H1 (cell line): ENCODE results near the gene GPC1. TPM values are rescaled to one million over a fixed set of nuclear protein-coding genes. Genes with fewer than 3 reads are reported as not detected.

Experiments used
- CTCF ChIA-PET: fragments of 300-600 bp; sonication (Branson Sonifier 250); formaldehyde crosslinking; loops from one replicate; lab custom pipeline; 2021; ENCODE audit not compliant: partially characterized antibody; lab: Charles Lee
- POLR2A ChIA-PET: fragments of 300-600 bp; sonication (Branson Sonifier 250); formaldehyde crosslinking; loops from one replicate; lab custom pipeline; 2021; ENCODE audit warnings: inconsistent platforms; ENCODE audit not compliant: partially characterized antibody; lab: Charles Lee
- DNase-seq, 2 experiments: peaks; one replicate each; pipeline versions ENCODE4 v3.0.0 to v3.0.0-alpha.2; 2010 to 2022; ENCODE audit warnings: low spot score in 2 of 2, low read depth in 1 of 2, mixed read lengths in 1 of 2
- FAIRE-seq: peaks from 2 replicates; lab custom pipeline; 2011; peaks lifted over from hg19 to GRCh38; lab: Jason Lieb, UNC
- H2AFZ ChIP-seq: 2 replicates; pipeline ENCODE4 v1.8.1; 2012; ENCODE audit warnings: low read length, inconsistent platforms
- H2AK5ac ChIP-seq: 2 replicates; pipeline ENCODE4 v1.6.1; 2013; ENCODE audit warnings: low read depth, low read length
- H2BK120ac ChIP-seq: replicated peaks from 2 replicates; pipeline ENCODE3; 2013; ENCODE audit warnings: low read depth, low read length, inconsistent platforms
- H2BK12ac ChIP-seq: 2 replicates; pipeline ENCODE4 v1.6.1; 2013; ENCODE audit warnings: low read depth, low read length
- H2BK15ac ChIP-seq: 2 replicates; pipeline ENCODE4 v1.6.1; 2013; ENCODE audit warnings: low read length
- H2BK20ac ChIP-seq: 2 replicates; pipeline ENCODE4 v1.6.1; 2013; ENCODE audit warnings: low read length
- H2BK5ac ChIP-seq: 2 replicates; pipeline ENCODE4 v1.6.1; 2013; ENCODE audit warnings: low read depth, low read length
- H3K14ac ChIP-seq: 2 replicates; pipeline ENCODE4 v1.6.1; 2013; ENCODE audit warnings: inconsistent platforms; ENCODE audit not compliant: insufficient read length
- H3K18ac ChIP-seq: 2 replicates; pipeline ENCODE4 v1.6.1; 2013; ENCODE audit warnings: low read length; ENCODE audit errors: extremely low read depth
- H3K23ac ChIP-seq: 2 replicates; pipeline ENCODE4 v1.6.1; 2013; ENCODE audit warnings: inconsistent platforms; ENCODE audit not compliant: insufficient read length
- H3K23me2 ChIP-seq: 2 replicates; pipeline ENCODE4 v1.6.1; 2013; ENCODE audit warnings: low read depth, low read length
- H3K27ac ChIP-seq: 2 replicates; pipeline ENCODE4 v1.6.1; 2011; ENCODE audit warnings: low read depth, low read length, inconsistent platforms
- H3K27me3 ChIP-seq, 4 experiments: replicated peaks in 1 of 4; 1 replicate in 1 of 4; 2 replicates in 3 of 4; pipeline versions ENCODE4 v1.6.1 to v1.8.1; 2011 to 2013; ENCODE audit warnings: low read length in 3 of 4, mild to moderate bottlenecking in 3 of 4, inconsistent platforms in 2 of 4, mixed read lengths in 2 of 4, moderate library complexity in 1 of 4; ENCODE audit not compliant: control insufficient read depth in 3 of 4, insufficient read depth in 3 of 4; ENCODE audit errors: extremely low read depth in 1 of 4
- H3K36me3 ChIP-seq, 4 experiments: 2 replicates each; pipeline versions ENCODE4 v1.6.1 to v1.8.1; 2011 to 2013; ENCODE audit warnings: mild to moderate bottlenecking in 4 of 4, low read length in 3 of 4, moderate library complexity in 2 of 4, control low read depth in 1 of 4, inconsistent platforms in 1 of 4; ENCODE audit not compliant: insufficient read depth in 4 of 4, control insufficient read depth in 2 of 4
- H3K4ac ChIP-seq: replicated peaks from 2 replicates; pipeline ENCODE3; 2013; ENCODE audit warnings: low read length, low read depth, mixed read lengths, inconsistent platforms; ENCODE audit not compliant: insufficient read length
- H3K4me1 ChIP-seq, 4 experiments: replicated peaks in 1 of 4; 1 replicate in 1 of 4; 2 replicates in 3 of 4; pipeline versions ENCODE4 v1.6.1 to v1.8.1; 2011 to 2013; ENCODE audit warnings: low read length in 3 of 4, inconsistent platforms in 2 of 4, mixed read lengths in 1 of 4; ENCODE audit not compliant: insufficient read depth in 4 of 4, control insufficient read depth in 3 of 4
- H3K4me2 ChIP-seq, 2 experiments: 2 replicates each; pipeline versions ENCODE4 v1.6.1 to v1.8.1; 2011 to 2013; ENCODE audit warnings: low read depth in 2 of 2, low read length in 2 of 2, control low read depth in 1 of 2, inconsistent platforms in 1 of 2, mild to moderate bottlenecking in 1 of 2; ENCODE audit not compliant: insufficient read depth in 1 of 2
- H3K4me3 ChIP-seq, 4 experiments: fragments of 200-600, 300-600 bp in 1 of 4; sonication (generic), shearing (Covaris generic), sonication (Bioruptor Twin) in 1 of 4; 2 replicates each; pipeline versions ENCODE4 v1.5.1 to v1.8.1; 2011 to 2016; ENCODE audit warnings: low read length in 4 of 4, low read depth in 3 of 4, control low read depth in 2 of 4, inconsistent platforms in 2 of 4, mild to moderate bottlenecking in 2 of 4, mixed read lengths in 1 of 4, moderate library complexity in 1 of 4; ENCODE audit not compliant: insufficient read depth in 2 of 4; ENCODE audit errors: extremely low read depth in 1 of 4
- H3K56ac ChIP-seq: replicated peaks from 2 replicates; pipeline ENCODE3; 2013; ENCODE audit warnings: low read depth, mild to moderate bottlenecking, mixed read lengths, low read length, inconsistent platforms; ENCODE audit not compliant: insufficient read length
- H3K79me1 ChIP-seq: 2 replicates; pipeline ENCODE4 v1.6.1; 2013; ENCODE audit warnings: low read depth, low read length, control low read depth
- H3K79me2 ChIP-seq, 2 experiments: 2 replicates each; pipeline versions ENCODE4 v1.6.1 to v1.8.1; 2012 to 2013; ENCODE audit warnings: low read length in 2 of 2, mild to moderate bottlenecking in 2 of 2, inconsistent platforms in 1 of 2; ENCODE audit not compliant: insufficient read depth in 2 of 2, control insufficient read depth in 1 of 2
- H3K9ac ChIP-seq, 4 experiments: replicated peaks in 1 of 4; 1 replicate in 1 of 4; 2 replicates in 3 of 4; pipeline versions ENCODE4 v1.6.1 to v1.8.1; 2011 to 2013; ENCODE audit warnings: low read depth in 3 of 4, low read length in 3 of 4, control low read depth in 2 of 4, mild to moderate bottlenecking in 2 of 4, moderate library complexity in 2 of 4, inconsistent platforms in 1 of 4; ENCODE audit errors: extremely low read depth in 1 of 4
- H3K9me3 ChIP-seq, 2 experiments: 2 replicates each; pipeline versions ENCODE4 v1.6.1 to v1.8.1; 2012 to 2013; ENCODE audit warnings: mild to moderate bottlenecking in 2 of 2, moderate library complexity in 2 of 2, control low read depth in 1 of 2, inconsistent platforms in 1 of 2, low read depth in 1 of 2, low read length in 1 of 2, mixed read lengths in 1 of 2; ENCODE audit not compliant: insufficient read depth in 2 of 2
- H4K20me1 ChIP-seq, 2 experiments: replicated peaks in 1 of 2; 2 replicates each; pipeline versions ENCODE3 to v1.8.1; 2011 to 2013; ENCODE audit warnings: inconsistent platforms in 2 of 2, low read length in 2 of 2, mild to moderate bottlenecking in 1 of 2; ENCODE audit not compliant: insufficient read depth in 2 of 2, control insufficient read depth in 1 of 2
- H4K5ac ChIP-seq: 2 replicates; pipeline ENCODE4 v1.6.1; 2013; ENCODE audit warnings: low read length, low read depth, mixed read lengths, inconsistent platforms; ENCODE audit not compliant: insufficient read length
- H4K8ac ChIP-seq: 2 replicates; pipeline ENCODE4 v1.8.0; 2013; ENCODE audit warnings: mild to moderate bottlenecking, moderate library complexity, low read length, inconsistent platforms; ENCODE audit not compliant: insufficient read depth; ENCODE audit errors: extremely low read depth
- H4K91ac ChIP-seq: replicated peaks from 2 replicates; pipeline ENCODE3; 2013; ENCODE audit warnings: low read length, mixed read lengths, inconsistent platforms; ENCODE audit not compliant: insufficient read length
- BACH1 ChIP-seq: IDR thresholded peaks from 2 replicates; pipeline ENCODE4 v1.6.1; 2012; ENCODE audit warnings: low read length, improper control_type of control experiment
- BCL11A ChIP-seq, 2 experiments: IDR thresholded peaks; one replicate each; pipeline ENCODE4 v1.6.1; 2011; ENCODE audit warnings: low read depth in 2 of 2, low read length in 2 of 2, mild to moderate bottlenecking in 2 of 2
- CBX5 ChIP-seq: fragments of 300-800, 300-1000 bp; sonication (generic); IDR thresholded peaks from 2 replicates; pipeline ENCODE4 v1.7.1; 2016; ENCODE audit warnings: antibody characterized with exemption, low read length, low read depth
- EZH2 ChIP-seq: fragments of 200-600 bp; sonication (generic); IDR thresholded peaks from 2 replicates; pipeline ENCODE4 v1.7.1; 2012; ENCODE audit warnings: low read depth, mild to moderate bottlenecking, moderate library complexity, low read length, inconsistent platforms; ENCODE audit not compliant: severe bottlenecking
- JUN ChIP-seq: IDR thresholded peaks from 2 replicates; pipeline ENCODE4 v1.6.1; 2011; ENCODE audit warnings: low read depth, mild to moderate bottlenecking, improper control_type of control experiment, low read length
- KDM5A ChIP-seq: fragments of 200-600 bp; IDR thresholded peaks from 2 replicates; pipeline ENCODE4 v1.7.1; 2012; ENCODE audit warnings: mild to moderate bottlenecking, low read length, inconsistent platforms, mixed read lengths
- RAD21 ChIP-seq, 2 experiments: IDR thresholded peaks in 1 of 2; conservative IDR thresholded peaks in 1 of 2; 2 replicates each; pipeline ENCODE4 v1.6.1; 2011; ENCODE audit warnings: low read depth in 2 of 2, low read length in 2 of 2, improper control_type of control experiment in 1 of 2, inconsistent platforms in 1 of 2, mild to moderate bottlenecking in 1 of 2, moderate library complexity in 1 of 2
- RNF2 ChIP-seq: fragments of 200-900, 300-1000 bp; sonication (generic); IDR thresholded peaks from 2 replicates; pipeline ENCODE4 v1.7.1; 2016; ENCODE audit warnings: borderline replicate concordance, low read depth, mild to moderate bottlenecking, antibody characterized with exemption, low read length; ENCODE audit not compliant: poor library complexity, severe bottlenecking; ENCODE audit errors: missing control alignments
- WGBS, 2 experiments: shearing (Covaris generic) in 1 of 2; methylation state at CpG; one replicate each; pipeline versions ENCODE4 v1.1.6 to v1.1.7; 2013 to 2015; ENCODE audit warnings: low lambda C conversion rate in 2 of 2, mixed read lengths in 2 of 2, inconsistent platforms in 1 of 2, low coverage in 1 of 2, missing lambda C conversion rate in 1 of 2; ENCODE audit not compliant: insufficient replicate concordance in 2 of 2, insufficient coverage in 1 of 2, insufficient read length in 1 of 2; ENCODE audit errors: extremely low coverage in 1 of 2, missing lambda C conversion rate in 1 of 2; 5-methylcytosine and 5-hydroxymethylcytosine counted together
- polyA plus RNA-seq, 7 experiments: library from polyadenylated mRNA; depleted of rRNA in 3 of 7; stranded (reverse) in 5 of 7; unstranded in 2 of 7; fragments of >200 nt in 5 of 7; fragments of 200-250 nt in 2 of 7; gene quantifications; 1 replicate in 5 of 7; 2 replicates in 1 of 7; 4 replicates in 1 of 7; pipeline versions ENCODE4 v1.2.1 to v1.2.3, GENCODE V29; 2011 to 2013; ENCODE audit warnings: missing spikeins in 2 of 7, mixed read lengths in 2 of 7
- total RNA-seq: library from RNA; stranded (reverse); fragmentation: NEBNext Ultra II Directional; extraction: Animal tissue kit (Norgen Biotek cat#: 25700); gene quantifications from 2 replicates; pipeline ENCODE4 v1.2.1, GENCODE V29; 2021
- TF ChIP-seq, protein P1 (sequence below): IDR thresholded peaks from 2 replicates; pipeline ENCODE4 v1.6.1; 2012; ENCODE audit warnings: inconsistent platforms
- TF ChIP-seq, protein P2 (sequence below): IDR thresholded peaks from 2 replicates; pipeline ENCODE4 v1.6.1; 2012; ENCODE audit warnings: low read length, inconsistent platforms

Gene GPC1
- total and polyA plus RNA-seq, 2 of the 8 experiments (the other 6 are each of a cell fraction or from before 2014, with no cell fraction given), result 21.9 to 28.3 TPM

DNA sequence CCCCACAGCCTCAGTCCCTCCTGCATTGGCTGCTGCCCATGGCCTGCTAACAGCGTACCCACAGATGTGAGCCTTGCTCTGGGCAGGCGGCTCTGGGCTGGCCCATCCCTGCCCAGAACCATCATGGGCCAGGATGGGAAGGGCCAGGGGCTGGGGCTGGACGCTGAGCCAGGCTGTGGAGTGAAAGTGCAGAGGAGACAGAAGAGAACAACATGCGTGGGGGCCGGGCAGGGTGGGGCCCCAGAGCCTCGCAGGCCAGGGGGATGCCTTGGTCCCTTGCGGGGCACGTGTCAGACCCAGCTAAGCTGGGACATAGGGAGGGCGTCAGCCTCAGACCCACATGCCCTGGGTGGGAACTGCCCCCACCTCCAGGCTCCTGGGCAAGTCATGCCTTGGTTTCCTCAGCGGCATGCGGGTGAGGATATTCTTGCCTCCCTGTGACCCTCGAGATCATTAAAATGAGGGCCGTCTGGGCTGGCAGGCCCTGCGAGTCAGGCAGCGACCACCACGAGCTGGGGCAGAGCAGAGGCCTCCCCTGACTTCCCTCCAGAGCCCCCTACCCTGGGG is 27.3 kb downstream of the GPC1 start:
- no peak overlapping the region for H4K91ac ChIP-seq
- POLR2A ChIA-PET, result no interaction called here
- no peaks in the 10 kb centered on the region for H3K27me3 ChIP-seq
- H3K23me2 ChIP-seq, result no peaks in the 10 kb centered on the region
- no peak overlapping the region for H3K4me3 ChIP-seq
- no peak overlapping the region for H2BK12ac ChIP-seq
- H2BK20ac ChIP-seq, result no peak overlapping the region
- H3K79me1 ChIP-seq, result no peaks in the 10 kb centered on the region
- H3K9me3 ChIP-seq, result no peaks in the 10 kb centered on the region
- peaks cover 2 to 22% (median 10%) of the 10 kb centered on the region in 4 experiments for H3K4me1 ChIP-seq
- H3K79me2 ChIP-seq, result no peaks in the 10 kb centered on the region
- no peak overlapping the region for H2BK15ac ChIP-seq
- no peak overlapping the region for H3K4me2 ChIP-seq
- H3K56ac ChIP-seq, result no peak overlapping the region
- H3K18ac ChIP-seq, result no peak overlapping the region
- no peak overlapping the region for H2BK120ac ChIP-seq
- no peak overlapping the region for H3K27ac ChIP-seq
- no peak overlapping the region for H2AFZ ChIP-seq
- H2AK5ac ChIP-seq, result no peak overlapping the region
- no peak overlapping the region for H4K8ac ChIP-seq
- H2BK5ac ChIP-seq, result no peak overlapping the region
- H3K4ac ChIP-seq, result no peak overlapping the region
- FAIRE-seq (no peak), DNase-seq (no peak)
- no peak overlapping the region for H3K14ac ChIP-seq
- no peak overlapping the region for H4K5ac ChIP-seq
- peaks cover 5 to 9% of the 10 kb centered on the region in 2 experiments for H4K20me1 ChIP-seq
- peaks cover 0 to 13% (median 5%) of the 10 kb centered on the region in 4 experiments; a peak in 5 of 8 replicates for H3K36me3 ChIP-seq
- H3K23ac ChIP-seq, result no peak overlapping the region
- WGBS, 2 experiments, result 96% methylated on average over 8 of the region's 16 CpGs; no CpG with 5 or more reads in 1 of the 2 experiments
- CTCF ChIA-PET, result interaction anchor here (0.9 kb wide), 1 partner anchor 117 kb away, joined by 4 read pairs; no protein-coding TSS in a partner anchor
- no peak overlapping the region for H3K9ac ChIP-seq
- TF ChIP-seq, protein P1, sequence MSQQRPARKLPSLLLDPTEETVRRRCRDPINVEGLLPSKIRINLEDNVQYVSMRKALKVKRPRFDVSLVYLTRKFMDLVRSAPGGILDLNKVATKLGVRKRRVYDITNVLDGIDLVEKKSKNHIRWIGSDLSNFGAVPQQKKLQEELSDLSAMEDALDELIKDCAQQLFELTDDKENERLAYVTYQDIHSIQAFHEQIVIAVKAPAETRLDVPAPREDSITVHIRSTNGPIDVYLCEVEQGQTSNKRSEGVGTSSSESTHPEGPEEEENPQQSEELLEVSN, result no peak
- TF ChIP-seq BCL11A (IDR thresholded peaks at IDR 0.05; ENCODE audit: low read depth in 2 of 2, low read length in 2 of 2) (no peak), RNF2 (no peak), RAD21 (IDR thresholded peaks at IDR 0.05 in 1 of 2, conservative IDR thresholded peaks at IDR 0.05 in 1 of 2; ENCODE audit: low read depth in 2 of 2, low read length in 2 of 2) (no peak), JUN (no peak), KDM5A (no peak), CBX5 (no peak), BACH1 (no peak), EZH2 (no peak)
- TF ChIP-seq, protein P2, sequence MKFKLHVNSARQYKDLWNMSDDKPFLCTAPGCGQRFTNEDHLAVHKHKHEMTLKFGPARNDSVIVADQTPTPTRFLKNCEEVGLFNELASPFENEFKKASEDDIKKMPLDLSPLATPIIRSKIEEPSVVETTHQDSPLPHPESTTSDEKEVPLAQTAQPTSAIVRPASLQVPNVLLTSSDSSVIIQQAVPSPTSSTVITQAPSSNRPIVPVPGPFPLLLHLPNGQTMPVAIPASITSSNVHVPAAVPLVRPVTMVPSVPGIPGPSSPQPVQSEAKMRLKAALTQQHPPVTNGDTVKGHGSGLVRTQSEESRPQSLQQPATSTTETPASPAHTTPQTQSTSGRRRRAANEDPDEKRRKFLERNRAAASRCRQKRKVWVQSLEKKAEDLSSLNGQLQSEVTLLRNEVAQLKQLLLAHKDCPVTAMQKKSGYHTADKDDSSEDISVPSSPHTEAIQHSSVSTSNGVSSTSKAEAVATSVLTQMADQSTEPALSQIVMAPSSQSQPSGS, result no peak
